ENCODE data around the gene RALGDS.

RALGDS gene

GRCh38 chr9:133066181-133066983, 54.7 kb downstream of the RALGDS start:
- no peak for DNase-seq

GRCh38 chr9:133065070-133065388, 56.0 kb downstream of the RALGDS start:
- DNase-seq: no peak

GRCh38 chr9:133064241-133065069, 56.6 kb downstream of the RALGDS start:
- DNase-seq: no peak

GRCh38 chr9:133063500-133064231, 57.4 kb downstream of the RALGDS start:
- DNase-seq: peak in 1 of 14 donors; percentile 30

DNA sequence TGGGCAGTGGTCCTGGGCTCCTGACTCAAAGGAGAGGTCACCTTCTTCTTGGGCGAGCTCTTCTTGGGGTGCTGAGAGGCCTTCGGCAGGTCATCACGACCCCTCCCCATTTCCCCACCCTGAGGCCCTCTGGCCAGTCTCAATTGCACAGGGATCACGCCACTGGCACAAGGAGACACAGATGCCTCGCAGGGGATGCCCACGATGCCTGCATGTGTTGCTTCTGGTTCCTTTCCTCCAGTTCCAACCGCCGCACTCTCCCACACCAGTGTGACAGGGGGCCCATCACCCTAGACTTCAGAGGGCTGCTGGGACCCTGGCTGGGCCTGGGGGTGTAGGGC, 57.9 kb downstream of the RALGDS start:
- no peak for DNase-seq

DNA sequence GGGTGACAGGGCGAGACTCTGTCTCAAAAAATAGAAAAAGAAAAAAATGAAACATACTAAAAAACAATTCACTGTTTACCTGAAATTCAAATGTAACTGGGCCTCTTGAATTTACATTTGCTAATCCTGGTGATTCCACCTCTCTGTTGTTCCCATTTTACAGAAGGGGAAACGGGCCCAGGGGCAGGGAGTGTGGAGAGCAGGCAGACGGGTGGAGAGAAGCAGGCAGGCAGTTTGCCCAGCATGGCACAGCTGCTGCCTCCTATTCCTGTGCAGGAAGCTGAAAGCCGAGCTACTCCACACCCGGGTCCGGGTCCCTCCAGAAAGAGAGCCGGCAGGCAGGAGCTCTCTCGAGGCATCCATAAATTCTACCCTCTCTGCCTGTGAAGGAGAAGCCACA, 58.5 kb downstream of the RALGDS start:
- DNase-seq: peak in 1 of 14 donors; percentile 18

DNA sequence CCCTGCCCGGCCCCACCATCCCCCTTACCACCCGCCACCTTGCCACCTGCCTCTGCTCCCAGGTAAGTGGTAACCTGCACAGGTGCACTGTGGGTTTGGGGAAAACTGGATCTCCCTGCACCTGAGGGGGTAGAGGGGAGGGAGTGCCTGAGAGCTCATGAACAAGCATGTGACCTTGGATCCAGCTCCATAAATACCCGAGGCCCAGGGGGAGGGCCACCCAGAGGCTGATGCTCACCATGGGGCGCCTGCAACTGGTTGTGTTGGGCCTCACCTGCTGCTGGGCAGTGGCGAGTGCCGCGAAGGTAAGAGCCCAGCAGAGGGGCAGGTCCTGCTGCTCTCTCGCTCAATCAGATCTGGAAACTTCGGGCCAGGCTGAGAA, 59.3 kb downstream of the RALGDS start, which contains the start of gene CEL:
CEL (plus strand) TSS at position 218 of the 382 bp plus-strand sequence; CDS start at position 240, 22 bp downstream.
- peak in 1 of 14 donors; percentile 33 for DNase-seq

DNA sequence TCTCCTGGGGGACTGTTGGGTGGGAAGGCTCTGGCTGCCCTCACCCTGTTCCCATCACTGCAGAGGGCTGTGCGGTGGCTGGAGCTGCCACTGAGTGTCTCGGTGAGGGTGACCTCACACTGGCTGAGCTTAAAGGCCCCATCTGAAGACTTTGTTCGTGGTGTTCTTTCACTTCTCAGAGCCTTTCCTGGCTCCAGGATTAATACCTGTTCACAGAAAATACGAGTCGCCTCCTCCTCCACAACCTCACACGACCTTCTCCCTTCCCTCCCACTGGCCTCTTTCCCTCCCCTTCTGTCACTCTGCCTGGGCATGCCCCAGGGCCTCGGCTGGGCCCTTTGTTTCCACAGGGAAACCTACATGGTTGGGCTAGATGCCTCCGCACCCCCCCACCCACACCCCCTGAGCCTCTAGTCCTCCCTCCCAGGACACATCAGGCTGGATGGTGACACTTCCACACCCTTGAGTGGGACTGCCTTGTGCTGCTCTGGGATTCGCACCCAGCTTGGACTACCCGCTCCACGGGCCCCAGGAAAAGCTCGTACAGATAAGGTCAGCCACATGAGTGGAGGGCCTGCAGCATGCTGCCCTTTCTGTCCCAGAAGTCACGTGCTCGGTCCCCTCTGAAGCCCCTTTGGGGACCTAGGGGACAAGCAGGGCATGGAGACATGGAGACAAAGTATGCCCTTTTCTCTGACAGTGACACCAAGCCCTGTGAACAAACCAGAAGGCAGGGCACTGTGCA, 59.8 kb downstream of the RALGDS start:
- peak in 3 of 14 donors; percentile 4 to 47 (median 39) for DNase-seq

GRCh38 chr9:133060417-133060841, 60.6 kb downstream of the RALGDS start:
- DNase-seq: no peak

DNA sequence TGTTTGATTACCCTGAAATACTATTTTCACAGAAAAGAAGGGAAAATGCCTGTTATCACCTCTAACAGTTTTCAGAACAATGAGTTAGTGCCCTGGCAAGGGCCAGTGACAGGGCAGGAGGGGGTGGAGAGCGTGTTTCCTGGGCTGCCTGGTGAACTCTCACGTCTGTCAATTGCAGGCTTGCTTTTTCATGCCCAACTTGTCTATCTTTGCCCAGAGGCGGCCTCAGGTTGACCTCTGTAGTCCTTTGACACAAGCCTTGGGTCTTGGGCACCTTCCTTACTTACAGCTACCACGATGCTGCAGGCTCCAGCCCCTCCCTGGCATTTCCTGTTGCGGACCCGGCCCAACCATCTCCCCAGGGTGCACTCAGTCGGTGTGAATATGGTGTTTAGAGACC, 61.4 kb downstream of the RALGDS start:
- no peak for DNase-seq

DNA sequence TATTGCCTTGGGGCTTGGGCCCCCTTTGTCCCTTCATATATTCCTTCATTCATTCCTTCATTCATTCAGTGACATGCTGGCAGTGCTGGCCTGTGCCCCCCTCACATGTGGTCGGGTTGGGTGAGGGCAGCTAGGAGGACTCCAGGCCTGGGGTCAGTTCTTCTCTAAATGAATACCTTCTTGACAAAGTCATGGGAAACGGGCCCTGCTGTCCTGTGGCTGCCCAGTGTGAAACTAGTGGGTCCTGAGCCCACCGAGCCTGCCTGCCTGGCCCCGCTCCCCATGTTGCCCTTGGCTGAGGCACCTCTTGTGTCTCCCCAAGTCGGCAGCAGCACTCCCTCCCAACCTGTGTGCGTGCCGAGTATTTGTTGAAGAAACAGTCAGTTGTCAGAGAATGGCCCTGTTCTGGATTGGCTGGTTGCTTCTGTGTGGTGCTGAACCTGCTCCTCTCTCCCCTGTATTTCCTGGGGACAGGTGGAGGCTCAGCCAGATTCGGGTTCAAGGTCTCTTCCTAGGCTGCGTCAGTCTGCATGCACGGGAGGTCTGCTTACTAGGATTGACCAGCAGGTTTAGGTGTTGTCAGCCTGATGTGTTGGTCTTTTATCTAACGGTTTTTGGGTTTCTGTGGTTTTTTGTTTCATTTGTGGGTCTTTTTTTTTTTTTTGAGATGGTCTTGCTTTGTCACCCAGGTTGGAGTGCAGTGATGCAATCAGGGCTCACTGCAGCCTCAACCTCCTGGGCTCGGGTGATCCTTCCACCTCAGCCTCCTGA, 62.3 kb downstream of the RALGDS start:
- no peak for DNase-seq

- DNase-seq: no peak
Measured at GRCh38 chr9:133058071-133058470, 63.0 kb downstream of the RALGDS start.

DNA sequence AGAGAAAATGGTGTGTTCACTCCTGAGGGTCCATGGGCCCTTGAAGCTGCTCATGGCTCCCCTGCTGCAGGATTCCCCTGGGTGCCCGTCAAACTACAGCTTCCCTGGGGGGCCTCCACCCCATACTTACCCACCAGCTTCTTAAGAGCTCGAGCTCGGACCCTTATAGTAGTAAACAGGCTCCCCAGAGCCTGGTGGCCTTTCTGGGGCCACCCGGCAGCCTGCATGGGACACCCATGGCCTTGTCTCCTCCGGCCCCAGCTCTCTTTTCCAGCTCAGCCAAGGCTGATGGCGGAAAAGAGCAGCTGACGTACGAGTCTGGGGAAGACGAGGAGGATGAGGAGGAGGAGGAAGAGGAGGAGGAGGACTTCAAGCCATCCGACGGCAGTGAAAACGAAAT, 63.5 kb downstream of the RALGDS start:
- no peak for DNase-seq

DNA sequence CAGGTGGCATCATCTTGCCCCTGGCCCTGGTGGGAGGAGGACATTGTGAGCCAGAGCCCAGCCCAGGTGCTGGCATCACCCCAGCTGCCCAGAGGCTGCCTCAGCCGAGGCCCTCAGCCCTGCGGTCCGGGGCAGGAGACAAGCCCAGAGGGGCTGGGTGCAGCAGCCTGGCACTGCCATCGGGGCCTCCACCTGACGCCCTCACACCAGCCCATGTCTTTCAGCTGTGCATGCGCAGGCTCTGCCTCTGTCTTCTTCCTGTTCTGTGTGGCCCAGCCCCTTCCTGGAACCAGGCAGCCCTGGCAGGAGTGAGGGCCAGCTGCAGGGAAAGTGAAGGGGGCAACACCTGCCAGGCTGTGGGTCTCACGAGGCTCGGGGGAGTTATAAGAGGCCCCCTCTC, 64.0 kb downstream of the RALGDS start:
- DNase-seq: no peak

DNA sequence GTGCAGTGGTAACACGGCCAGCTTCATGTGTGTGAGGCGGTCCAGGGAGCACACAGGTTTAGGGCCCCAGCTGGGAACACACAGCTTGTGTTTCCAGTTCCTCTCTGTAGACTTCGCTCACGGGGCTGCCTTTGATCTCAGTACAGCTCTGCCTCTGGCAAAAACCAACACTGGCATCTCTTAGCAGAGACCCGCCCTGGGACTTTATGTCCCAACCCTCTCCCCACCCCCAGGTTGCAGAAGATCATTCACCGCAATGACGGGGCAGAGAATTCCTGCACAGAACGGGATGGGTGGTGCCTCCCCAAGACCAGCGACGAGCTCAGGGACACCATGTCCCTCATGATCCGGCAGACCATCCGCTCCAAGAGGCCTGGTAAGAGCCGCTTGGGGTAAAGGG, 64.5 kb downstream of the RALGDS start:
- DNase-seq: no peak

- DNase-seq: no peak
Measured at GRCh38 chr9:133055788-133056420, 65.1 kb downstream of the RALGDS start.

DNA sequence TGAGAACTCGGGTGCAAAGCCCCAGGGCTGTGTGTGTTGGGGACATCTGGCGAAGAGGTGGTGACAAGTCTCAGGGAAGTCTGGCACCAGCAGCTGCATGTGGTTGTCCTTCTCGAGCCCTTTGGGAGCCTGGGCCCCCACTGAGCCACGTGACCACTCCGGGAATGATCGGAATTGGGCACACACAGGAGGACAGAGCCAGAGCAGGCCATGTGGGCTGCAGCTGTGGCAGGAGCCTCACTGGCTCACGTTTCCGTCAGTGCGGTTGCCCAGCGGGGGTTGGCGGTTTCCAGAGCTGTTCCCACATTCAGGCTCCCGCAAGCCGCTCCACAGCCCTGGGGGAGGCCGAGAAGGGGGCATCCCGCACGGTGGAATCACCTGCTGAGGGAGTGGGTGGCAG, 66.1 kb downstream of the RALGDS start:
- DNase-seq: no peak

DNA sequence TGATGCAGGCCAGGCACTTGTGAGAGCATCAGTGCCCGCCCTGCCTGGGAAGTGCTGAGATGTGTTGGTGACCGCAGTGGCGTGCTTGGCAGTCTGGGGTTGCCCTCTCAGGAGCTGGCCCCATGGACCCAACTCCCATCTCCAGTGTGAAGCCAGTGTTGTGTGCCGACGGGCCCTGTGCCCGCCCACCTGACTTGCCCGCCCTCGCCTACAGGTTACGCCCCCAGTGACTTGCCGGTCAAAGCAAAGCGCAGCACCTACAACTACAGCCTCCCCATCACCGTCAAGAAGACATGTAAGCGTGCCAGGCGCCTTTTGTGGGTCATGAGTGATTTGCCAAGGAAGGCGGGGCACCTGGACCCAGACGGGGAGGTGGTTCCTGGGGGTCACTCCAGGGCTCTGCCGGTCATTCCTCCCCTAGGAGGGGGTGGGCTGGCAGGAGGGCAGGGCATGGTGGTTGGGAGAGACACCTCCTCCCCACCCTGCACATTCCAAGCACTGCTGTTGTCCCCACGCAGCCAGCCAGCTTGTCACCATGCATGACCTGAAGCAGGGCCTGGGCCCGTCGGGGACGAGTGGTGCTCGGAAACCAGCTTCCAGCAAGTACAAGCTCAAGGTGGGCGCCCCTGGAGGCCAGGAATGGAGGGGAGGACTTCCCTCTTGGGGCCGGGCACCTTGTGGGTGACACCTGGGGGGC, 66.7 kb downstream of the RALGDS start:
- DNase-seq: peak in 1 of 14 donors; percentile 8

- no peak for DNase-seq
Measured at GRCh38 chr9:133051966-133052539, 69.0 kb downstream of the RALGDS start.

GRCh38 chr9:133051281-133051900, 69.6 kb downstream of the RALGDS start:
- no peak for DNase-seq
